Measurements from ENCODE around the gene CTAGE6.
"Not testable (repeated sequence)": the region's sequence is repeated elsewhere in the genome, so short reads cannot be mapped to it uniquely, and the experiment has no call there.

Gene CTAGE6, protein sequence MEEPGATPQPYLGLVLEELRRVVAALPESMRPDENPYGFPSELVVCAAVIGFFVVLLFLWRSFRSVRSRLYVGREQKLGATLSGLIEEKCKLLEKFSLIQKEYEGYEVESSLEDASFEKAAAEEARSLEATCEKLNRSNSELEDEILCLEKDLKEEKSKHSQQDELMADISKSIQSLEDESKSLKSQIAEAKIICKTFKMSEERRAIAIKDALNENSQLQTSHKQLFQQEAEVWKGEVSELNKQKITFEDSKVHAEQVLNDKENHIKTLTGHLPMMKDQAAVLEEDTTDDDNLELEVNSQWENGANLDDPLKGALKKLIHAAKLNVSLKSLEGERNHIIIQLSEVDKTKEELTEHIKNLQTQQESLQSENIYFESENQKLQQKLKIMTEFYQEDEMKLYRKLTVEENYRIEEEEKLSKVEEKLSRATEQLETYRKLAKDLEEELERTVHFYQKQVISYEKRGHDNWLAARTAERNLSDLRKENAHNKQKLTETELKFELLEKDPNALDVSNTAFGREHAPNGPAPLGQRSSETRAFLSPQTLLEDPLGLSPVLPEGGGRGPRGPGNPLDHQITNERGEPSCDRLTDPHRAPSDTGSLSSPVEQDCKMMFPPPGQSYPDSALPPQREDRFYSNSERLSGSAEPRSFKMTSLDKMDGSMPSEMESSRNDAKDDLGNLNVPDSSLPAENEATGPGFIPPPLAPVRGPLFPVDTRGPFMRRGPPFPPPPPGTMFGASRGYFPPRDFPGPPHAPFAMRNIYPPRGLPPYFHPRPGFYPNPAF

DNA sequence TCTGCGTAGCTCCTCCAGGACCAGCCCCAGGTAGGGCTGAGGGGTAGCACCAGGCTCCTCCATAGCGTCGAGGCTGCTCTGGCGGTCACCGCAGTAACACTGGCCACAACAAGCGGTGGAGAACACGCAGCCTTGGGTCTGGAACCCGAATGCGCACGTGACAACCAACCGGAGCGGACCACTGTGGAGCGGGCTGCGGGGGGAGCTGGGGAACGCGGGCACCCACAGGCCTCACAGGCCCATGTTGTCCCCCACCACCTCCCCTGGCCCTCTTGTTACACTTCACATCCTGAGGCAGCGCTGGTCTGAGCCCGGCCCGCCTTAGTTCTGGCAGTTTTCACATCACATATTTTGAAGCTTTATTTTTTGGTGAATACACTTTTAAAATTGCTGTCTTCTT, at the start of gene CTAGE6:
Gene CTAGE6 (minus strand): TSS at position 101 of the 400 bp plus-strand sequence. CDS start 38 bp downstream, at position 63.
- not testable (repeated sequence) for H3K4me3 ChIP-seq (ENCODE audit: low read length); DNase-seq (ENCODE audit: low read depth)

DNA sequence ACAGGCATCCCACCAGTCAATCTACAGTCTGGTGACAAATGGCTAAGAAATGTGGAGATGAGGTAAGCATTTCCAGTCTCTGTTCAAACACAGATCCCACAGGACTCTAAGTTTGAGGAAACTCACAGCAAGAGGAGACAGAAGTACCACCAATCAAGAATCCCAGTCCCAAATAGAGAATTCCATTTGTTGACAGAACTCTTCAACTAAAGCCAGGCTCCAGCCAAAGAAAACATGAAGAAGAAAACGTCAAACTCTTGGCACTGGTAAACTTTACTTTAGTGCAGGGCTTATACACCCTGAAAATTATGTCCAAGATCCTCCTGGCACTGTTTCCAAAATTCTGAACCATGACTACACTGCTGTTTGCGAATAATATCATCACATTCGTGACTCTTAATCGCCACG, 49.2 kb upstream of the CTAGE6 start:
- H3K4me3 ChIP-seq (ENCODE audit: low read length), result not testable (repeated sequence)

DNA sequence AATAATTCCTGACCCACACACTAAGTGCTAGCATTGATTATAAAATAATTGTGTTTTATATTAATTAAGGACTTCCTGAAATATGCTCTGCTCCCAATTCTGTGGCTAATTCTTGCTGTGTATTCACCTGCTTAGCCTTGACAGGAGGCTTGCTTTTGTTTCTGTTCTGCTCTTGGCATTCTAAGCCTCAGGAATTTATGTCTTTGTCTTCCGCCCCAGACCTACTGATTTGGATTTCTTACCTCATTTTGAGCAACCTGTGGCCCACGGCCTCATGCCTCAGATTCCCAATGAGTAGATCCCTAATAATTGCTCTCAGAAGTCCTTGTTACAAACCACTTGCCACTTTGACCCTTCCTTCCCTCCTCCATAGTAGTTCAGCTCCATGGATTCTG, 40.4 kb upstream of the CTAGE6 start:
- H3K4me3 ChIP-seq (ENCODE audit: low read length); DNase-seq (ENCODE audit: low read depth): not testable (repeated sequence)

More for the DNA sequence above, 49.2 kb upstream of the CTAGE6 start:
- DNase-seq (ENCODE audit: low read depth), result not testable (repeated sequence)

DNA sequence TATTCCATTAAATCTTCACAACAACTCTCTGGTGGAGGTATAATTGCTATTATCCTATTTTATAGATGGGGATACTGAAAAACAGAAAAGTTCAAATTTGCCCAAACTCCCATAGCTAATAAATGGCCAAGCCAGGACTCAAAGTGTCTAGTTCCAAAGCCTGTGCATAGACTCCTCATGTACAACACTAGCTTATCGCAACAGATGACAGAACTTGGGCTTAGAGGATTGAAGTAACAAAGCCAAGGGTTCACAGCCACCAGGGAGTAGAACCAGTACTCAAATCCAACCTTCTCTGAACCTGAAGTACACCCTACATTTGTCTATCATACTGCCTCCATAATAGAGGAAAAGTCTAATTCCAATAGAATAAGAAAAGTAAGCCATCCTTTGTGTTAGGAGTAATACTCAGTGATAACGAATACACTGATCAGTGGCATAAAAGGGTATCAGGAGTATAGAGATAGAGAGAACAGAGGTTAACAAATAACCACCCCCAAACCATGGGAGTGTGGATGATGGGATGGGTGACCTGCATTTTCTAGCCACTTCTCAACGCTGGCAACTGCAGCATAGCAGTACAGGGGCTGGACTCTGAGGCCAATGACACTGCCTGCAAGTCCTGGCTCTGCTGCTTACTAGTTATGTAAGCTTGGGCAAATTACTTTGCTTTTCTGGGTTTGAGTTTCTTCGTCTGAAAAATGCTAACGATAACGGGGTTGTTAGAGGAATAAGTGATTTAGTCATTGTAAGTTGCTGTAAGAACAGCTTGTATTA, 39.8 kb upstream of the CTAGE6 start:
- not testable (repeated sequence) for DNase-seq (ENCODE audit: low read depth); H3K4me3 ChIP-seq (ENCODE audit: low read length)

DNA sequence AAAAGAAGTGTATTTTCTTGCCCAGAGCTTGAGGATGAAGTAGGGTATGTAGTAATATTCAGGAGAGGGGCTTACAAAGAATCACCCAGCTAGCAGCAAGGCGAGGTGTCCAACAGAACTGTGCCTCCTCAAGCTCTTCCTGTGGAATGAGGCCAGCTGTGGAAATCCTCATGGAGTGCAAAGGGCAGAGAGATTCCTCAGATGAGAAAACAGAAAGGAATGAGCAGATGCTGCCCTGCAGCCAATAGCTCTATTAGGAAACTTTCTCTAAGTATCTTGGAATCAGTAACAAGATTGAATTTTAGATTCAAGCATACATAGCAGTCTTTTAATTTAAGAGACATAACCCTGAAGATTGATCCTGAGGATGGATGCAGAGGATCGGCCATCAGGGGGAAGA, 38.2 kb upstream of the CTAGE6 start:
- not testable (repeated sequence) for DNase-seq (ENCODE audit: low read depth); H3K4me3 ChIP-seq (ENCODE audit: low read length)

DNA sequence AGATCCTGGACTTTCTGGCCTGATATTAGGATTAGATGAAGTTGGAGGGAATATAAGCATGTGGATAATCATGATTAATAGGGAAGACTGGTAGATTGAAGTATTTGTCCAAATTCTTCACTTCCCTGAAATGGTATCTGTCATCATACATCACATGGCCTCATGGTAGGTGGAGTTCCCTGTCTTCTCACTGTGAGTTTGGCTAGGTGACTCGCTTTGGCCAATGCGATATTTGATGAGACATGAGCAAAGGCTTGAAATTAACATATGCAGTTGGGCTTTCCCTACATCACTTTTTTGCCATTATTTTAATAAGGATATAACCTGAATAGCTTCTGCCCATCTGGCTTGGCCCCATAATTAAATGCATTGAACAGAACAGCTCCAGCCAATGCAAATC, 35.1 kb upstream of the CTAGE6 start:
- DNase-seq (ENCODE audit: low read depth); H3K4me3 ChIP-seq (ENCODE audit: low read length): not testable (repeated sequence)

DNA sequence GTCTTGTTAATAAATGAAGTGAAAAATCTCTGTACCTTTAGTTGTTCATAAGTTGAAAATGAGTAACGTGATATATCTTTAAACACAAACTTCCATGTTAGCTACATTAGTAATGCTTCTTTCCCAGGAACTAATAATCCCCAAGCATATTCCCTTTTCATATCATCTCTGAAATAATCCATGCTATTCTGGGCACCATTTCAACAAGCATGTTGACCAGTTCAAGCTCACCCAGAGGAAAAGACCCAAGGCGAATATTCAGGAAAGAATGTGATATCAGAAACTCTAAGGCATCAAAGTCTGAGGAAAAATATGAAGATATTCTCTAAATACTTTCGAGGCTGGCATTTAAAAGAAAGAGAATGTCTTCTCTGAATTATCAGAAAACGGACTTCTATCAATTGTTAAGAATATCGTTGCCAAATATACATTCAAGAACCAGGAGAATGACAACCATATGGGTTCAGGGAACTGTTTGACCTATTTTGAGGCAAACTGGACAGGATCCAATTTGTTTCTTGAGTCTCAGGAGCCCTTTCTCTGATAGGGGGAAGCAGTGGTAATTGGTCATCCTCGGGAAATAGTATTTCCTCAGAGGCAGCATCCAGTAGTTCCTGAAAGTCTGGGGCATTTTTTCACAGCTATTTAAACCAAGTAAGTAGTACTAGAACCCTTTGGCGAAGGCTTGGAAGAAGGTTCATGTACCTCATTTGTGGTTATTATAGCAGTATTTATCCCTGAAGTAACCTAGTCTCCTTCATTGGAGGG, 28.1 kb upstream of the CTAGE6 start:
- not testable (repeated sequence) for DNase-seq (ENCODE audit: low read depth); H3K4me3 ChIP-seq (ENCODE audit: low read length)

DNA sequence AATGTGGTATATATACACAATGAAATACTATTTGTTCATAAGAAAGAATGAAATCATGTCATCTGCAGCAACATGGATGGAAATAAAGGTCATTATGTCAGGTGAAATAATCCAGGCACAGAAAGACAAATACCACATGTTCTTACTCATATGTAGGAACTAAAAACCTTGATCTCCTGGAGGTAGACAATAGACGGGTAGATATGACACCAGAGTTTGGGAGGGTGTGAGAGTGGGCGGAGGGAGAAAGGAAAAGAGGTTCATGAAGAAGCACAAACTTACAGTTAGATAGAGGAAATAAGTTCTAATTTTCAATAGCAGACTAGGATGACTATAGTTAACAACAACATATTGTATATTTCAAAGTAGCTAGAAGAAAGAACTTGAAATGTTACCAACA, 22.1 kb upstream of the CTAGE6 start:
- H3K4me3 ChIP-seq (ENCODE audit: low read length); DNase-seq (ENCODE audit: low read depth): not testable (repeated sequence)

DNA sequence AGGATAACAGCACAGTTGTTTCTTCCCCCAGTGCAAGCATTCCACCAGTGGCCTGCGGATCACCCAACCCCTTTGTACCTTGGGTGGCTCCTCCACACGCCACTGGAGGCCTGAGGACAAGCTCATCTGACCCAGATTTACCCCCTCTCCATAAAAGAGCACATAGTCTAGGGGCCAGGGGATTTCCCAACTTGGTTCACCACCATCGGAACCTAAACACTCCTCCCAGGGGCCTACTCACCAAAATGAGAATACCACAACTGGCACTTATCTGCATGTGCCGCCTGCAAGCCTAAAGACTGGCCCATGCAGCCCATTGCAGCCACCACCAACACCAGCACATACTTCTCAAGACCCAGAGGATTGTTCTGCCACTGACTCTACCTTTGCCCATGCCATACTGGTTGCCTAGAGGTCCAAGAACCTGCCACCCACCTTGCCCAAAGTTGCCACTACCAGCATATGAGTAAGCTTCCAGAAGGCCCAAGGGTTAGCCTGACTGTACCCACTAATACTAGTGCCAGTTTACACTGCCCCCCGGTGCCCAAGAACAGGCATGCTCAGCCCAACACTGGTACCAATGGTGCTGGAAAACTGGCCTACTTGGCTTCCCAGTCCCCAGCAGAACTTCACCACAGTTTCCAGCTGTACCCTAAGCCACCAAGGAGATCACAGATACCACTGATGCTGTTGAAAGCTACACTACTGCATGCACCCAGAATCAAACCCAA, 15.4 kb upstream of the CTAGE6 start:
- not testable (repeated sequence) for DNase-seq (ENCODE audit: low read depth)

DNA sequence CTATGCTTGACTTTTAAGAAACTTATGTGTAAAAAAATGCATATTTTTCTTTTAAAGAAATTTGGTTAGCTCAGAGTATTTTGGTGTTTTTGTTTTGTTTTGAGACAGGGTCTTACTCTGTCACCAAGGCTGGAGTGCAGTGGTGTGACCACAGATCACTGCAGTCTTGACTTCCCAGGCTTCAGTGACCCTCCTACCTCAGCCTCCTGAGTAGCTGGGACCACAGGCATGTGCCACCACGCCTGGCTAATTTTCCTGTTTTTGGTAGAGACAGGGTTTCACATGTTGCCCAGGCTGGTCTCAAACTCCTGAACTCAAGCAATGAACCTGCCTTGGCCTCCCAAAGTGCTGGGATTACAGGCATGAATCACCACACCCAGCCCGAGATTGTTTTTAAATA, 10.0 kb upstream of the CTAGE6 start:
- H3K4me3 ChIP-seq (ENCODE audit: low read length); DNase-seq (ENCODE audit: low read depth): not testable (repeated sequence)

More for the DNA sequence above, 15.4 kb upstream of the CTAGE6 start:
- H3K4me3 ChIP-seq (ENCODE audit: low read length), result not testable (repeated sequence)

DNA sequence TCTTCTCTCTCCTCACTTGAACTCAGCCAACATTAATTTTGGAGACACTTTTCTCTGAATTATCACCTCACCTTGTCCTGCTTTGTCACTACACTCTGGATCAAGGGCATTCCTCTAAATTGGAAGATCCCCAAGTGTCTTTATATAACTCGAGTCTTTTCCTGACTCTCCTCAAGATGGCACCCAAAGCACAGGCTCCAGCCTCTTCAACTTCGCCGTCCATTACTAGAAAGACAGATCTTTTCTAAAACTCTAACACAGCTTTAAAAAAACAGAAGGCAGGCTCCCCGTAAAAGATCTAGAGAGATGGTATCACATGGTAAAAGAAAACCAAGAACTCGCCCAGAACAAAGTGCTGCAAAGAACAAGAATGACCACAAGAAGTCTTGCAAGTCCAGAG, 8.2 kb upstream of the CTAGE6 start:
- DNase-seq (ENCODE audit: low read depth); H3K4me3 ChIP-seq (ENCODE audit: low read length): not testable (repeated sequence)

DNA sequence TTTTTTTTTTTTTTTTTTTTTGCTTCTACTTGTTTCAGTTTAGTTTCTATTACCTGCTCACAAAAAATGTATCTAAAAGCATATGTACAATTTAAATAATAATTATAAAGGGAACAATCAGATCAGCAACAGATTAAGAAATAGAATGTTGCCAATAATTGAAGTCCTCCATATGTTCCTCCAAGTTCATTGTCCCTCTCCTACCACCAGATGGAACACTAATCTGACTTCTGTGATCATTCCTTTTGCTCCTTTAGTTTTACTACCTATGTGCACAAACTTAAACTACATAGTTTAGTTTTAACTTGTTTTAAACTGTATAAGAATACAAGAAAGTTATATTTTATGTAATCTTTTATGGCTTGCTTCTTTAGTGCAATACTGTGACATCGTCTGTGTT, 5.6 kb upstream of the CTAGE6 start:
- not testable (repeated sequence) for DNase-seq (ENCODE audit: low read depth)

DNA sequence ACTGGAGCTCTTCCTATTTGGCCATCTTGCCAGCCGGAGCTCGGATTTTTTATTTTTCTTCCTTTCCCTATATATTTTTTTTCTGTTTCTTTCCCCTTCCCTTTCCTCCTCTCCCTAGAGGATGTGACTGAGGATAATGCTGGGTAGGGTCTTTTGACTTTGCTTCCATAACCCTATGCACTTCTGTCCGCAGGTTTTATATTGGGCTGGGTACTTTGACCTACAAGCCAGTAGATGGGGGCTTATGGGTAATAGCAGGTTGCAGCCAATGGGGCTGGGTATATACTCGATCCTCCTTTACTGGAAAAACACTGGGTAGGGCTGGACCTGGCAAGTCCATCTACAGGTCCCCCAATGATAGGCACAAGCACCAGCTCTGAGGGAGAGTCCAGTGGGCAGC, 12.2 kb downstream of the CTAGE6 start:
- H3K4me3 ChIP-seq (ENCODE audit: low read length); DNase-seq (ENCODE audit: low read depth): not testable (repeated sequence)

More for the DNA sequence above, 5.6 kb upstream of the CTAGE6 start:
- H3K4me3 ChIP-seq (ENCODE audit: low read length), result not testable (repeated sequence)

Measured in retinal pigment epithelial cell (primary cell).